MV-4-11 (cell line): ENCODE results near the gene SPECC1L.
A peak's percentile ranks its signal among the peaks of the same experiment; 100 is the strongest.

ENCODE experiments used
- DNase-seq: peaks from one replicate; lab custom pipeline; 2025; lab: John Stamatoyannopoulos, UW

SPECC1L gene

DNA sequence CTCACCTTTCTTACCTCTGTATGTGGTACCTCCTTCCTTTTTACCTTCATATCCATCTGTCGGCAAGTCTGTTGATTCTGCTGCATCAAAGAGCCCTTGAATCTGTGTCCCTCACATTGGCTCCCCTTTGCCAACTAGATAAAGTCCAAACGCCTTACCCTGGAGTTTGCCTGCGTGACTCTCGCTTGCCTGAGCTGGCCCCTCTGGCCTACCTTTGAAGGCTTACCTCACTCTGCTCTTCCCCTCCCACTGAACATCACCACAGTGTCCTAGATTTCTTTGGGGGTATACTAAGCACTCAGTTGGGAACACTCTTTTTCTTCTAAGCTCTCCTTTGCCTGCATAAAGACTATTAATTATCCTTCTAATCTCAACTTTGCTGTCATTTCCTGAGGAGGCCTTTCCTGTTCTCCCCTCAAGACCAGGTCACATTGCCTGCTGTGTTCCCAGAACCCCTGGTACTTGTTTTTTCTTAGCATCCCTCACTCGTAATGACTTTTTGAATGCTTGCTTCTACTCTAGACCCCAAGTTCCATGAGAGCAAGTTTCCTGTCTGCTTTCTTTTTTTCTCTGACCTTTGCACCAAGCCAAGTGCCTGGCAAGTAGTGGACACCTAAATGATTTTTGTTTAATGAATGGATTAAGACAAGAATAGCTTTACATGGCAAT is 89.0 kb downstream of the SPECC1L start:
- DNase-seq = no peak

DNA sequence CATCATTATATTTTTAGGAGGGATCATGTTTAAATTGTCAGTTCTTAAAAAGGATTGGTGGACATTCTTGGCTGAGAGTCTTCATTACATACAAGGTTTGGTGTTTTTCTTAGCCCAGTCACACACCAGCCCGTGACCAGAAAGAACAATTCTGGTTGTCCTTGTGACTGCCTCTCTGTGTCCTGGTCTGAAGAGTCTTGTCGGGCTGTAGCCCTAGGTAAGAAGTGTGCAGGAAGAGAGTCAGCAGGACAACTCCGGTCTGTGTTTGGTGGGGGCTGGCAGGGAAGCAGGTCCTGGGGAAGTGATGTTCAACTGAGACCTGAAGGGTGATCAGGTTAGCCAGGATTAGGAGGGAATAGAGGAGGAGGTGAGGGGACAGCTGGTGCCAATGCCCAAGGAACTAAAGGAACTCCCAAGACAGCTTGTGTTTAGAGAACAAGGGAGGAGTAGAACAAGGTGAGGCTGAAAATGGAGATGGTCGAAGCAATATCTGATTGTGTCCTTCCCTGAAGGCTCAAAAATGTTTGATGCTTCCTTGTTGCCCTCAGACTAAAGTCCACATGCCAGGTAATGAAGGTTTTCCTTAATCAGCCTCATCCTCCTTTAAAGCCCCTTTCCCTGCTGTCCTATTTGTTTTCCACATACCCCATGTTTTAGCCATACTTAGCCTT is 91.5 kb downstream of the SPECC1L start:
- DNase-seq = no peak

DNA sequence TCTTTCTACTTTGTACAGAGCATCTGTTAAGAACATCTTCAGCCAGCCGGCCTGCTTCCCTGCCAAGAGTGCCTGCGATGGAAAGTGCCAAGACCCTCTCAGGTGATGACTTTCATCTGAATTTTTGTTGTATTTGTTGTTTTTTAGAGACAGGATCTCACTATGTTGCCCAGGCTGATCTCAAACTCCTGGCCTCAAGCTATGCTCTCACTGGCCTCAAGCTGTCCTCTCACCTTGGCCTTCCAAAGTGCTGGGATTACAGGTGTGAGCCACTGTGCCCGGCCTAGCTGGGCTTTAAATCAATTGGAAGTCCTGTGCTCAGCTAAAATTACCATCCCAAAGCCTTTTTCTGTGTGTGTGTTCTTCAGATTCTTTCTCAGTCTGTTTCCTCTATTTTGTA is 92.6 kb downstream of the SPECC1L start:
- no peak for DNase-seq

DNA sequence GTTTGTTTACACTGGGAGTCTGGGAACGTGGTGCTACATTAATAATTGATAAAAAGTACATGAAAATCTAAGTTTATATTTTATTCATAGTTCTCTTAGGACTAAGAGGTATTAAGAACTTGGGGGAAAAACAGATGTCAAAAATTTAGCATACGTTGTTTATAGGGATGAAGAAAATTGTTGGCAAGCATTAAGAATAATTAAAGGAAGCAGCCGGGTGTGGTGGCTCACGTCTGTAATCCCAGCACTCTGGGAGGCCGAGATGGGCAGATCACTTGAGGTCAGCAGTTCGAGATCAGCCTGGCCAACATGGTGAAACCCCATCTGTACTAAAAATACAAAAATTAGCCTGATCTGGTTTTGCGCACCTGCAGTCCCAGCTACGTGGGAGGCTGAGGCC is 96.1 kb downstream of the SPECC1L start:
- DNase-seq = no peak

DNA sequence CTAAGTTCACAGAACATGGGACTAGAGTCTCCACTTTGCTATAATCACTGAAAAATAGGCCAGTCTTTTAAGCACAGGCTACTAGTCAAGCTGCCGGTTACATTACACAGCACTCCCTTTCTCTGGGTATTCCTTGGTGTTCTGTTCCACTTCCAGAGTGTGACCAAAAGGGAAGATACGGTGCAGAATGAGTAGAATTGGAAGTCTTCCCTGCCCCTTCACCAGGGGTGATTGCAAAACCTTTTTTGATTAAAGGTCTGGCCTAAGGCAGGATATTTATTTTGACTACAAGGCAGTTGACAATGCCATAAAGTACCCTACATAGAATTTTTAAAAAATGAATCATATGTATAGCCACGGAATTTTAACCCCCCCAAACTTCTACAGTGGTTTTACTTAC is 97.2 kb downstream of the SPECC1L start:
- DNase-seq = no peak

DNA sequence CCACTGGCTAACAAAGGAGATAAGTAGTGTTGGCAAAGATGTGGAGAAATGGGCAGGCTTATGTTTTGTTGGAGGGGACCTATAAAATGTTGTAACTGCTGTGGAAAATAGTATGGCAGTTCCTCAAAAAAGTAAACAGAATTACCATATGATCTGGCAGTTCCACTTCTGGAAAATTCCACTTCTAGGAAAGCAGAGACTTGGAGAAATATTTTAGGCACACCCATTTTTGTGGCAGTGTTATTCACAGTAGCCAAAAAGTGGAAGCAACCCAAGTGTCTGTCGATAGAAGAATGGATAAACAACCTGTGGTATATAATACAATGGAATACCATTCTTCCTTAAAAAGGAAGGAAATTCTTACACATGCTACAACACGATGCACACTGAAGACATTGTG is 99.8 kb downstream of the SPECC1L start:
- DNase-seq = peak; percentile 50

DNA sequence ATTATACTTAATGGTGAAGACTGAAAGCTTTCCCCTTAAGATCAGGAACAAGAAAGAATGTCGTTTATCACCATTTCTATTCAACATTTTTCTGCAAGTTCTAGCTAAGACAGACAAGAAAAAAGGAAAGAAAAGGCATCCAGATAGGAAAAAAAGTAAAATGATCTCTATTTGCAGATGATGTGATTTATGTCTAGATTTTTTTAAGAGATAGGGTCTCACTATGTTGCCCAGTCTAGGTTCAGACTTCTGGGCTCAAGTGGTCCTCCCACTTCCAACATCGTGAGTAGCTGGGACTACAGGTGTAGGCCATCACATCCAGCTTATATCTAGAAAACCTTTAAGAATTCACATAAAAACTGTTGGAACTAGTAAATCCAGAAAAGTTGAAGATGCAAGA is 105.4 kb downstream of the SPECC1L start:
- no peak for DNase-seq

DNA sequence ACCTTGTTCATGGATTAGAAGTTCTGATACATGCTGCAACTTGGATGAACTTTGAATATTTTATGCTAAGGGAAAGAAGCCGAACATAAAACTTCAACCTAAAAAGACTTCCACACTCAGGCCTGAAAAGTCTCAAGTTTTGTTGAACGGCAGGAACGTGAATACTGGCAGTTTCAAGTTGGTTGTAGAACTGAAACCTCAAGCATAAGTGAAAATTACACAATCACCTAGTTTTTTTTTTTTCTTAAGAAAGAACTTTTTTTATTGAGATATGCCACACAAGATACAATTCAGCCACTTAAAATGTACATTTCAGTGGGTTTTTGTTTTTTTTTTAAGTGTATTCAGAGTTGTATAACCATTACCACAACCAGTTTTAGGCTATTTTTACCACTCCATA is 106.0 kb downstream of the SPECC1L start:
- peak; percentile 86 for DNase-seq

DNA sequence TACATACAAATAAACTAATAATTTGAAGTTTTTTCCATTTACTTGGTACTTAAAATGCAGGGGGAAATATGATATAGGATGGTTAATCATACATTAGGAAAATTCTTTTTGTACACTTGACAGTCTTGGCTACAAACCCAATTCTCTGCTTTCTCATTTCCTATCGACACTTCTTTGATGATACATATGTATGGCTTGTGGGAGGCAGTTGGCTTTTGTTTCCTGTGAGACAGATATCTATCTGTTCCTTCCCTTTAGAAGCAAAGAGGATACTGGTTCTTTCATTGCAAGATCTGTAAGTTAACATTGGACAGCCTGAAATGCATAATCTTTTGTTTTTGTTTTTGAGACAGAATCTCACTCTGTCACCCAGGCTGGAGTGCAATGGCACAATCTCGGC is 108.9 kb downstream of the SPECC1L start:
- peak; percentile 14 for DNase-seq

DNA sequence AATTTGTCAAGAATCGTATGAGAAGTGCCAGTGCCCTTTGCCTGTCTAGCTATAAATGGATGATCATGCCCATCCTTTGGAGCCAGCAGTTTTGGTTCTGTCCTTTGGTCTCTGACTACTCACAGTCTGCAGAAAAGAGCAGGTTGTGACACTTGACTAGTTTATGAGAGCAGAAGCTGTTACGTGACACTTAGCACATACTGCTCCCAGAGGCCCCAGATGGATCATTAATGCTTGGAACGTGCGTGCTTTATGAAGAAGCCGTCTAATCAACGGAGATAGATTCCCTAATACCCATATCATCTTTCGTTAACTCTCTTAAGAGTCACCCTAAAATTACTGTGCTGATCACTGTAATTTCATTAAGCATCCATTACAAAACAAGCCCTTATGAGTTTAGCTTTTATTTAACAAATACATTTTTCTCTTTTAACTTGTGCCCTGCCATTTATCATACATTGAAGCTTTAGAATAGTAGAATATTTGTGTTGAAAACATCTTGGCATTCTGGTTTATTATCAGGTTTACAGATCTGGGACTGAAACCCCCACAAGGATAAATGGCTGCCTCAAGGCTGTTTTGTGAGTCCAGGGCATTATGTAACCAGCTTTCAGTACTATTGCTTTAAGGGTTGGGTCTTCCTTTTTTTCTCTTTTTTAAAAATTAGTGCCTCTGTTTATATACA is 109.7 kb downstream of the SPECC1L start:
- no peak for DNase-seq

DNA sequence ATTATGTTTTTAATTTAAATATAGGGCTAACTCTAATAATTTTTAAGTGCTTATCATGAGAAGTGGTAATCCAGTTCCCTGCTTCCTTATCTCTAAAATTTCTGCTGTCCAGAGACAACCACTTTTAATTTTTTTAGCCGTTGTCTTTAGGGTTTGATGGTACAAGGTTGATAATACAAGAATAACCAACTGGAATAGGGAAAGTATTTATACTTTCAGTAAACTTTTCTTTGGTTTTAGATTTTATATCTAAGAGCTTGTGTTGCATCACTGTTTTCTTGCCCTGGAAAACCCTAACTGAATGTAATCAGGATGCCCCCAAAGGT is 110.2 kb downstream of the SPECC1L start:
- no peak for DNase-seq

DNA sequence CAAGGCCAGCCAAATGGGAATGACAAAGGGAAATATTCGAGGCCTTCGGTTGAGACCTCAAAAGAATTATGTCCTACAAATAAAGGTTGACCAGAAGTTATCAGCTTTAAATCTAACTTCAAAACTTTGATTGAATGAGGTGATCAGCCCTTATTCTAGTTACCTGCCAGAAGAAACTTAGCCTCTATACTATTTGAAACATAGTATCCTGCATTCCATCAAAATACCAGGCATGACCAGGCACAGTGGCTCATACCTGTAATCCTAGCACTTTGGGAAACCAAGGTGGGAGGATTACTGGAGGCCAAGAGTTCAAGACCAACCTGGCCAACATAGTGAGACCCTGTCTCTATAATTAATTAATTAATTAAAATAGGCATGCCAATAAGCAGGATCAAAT is 112.4 kb downstream of the SPECC1L start:
- DNase-seq = no peak

DNA sequence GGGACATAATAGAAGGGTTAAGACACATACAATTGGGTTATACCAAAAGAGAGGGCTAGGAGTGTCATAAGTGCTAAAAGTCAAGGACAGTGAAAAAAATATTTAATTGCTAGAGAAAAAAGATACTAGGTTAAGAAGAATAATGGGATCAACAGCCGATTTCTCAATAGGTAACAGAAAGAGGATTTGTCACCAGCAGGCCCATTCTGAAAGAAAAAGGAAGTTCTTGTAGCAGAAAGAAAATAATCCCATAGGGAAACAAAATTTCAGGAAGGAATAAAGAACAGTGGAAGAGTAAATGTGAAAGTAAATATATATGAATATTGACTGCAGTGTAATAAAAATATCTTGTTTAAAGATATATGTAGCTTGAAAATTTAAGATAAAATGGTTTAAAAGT is 113.5 kb downstream of the SPECC1L start:
- peak; percentile 49 for DNase-seq

DNA sequence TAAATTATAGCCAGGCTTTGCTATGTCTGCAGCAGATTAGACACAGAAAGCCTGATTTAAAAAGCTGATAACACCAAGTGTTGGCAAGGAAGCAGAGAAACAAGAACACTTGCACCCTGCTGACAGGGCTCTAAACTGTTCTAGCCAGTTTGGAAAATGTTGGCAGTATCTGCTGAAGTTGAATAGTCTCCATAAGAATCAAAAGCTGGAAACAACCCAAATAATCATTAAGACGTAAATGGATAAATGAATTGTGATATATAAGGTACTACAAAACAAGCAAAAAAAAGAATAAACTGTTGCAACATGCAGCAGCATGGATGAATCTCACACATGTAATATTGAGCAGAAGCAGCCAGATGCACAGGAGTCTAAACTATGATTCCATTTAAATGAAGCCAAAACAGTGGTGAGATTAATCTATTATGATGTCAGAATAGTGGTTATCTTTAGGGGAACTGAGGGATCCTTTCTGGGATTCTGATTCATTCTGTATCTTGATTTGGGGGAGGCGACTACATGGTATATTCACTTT is 116.4 kb downstream of the SPECC1L start:
- DNase-seq = no peak

DNA sequence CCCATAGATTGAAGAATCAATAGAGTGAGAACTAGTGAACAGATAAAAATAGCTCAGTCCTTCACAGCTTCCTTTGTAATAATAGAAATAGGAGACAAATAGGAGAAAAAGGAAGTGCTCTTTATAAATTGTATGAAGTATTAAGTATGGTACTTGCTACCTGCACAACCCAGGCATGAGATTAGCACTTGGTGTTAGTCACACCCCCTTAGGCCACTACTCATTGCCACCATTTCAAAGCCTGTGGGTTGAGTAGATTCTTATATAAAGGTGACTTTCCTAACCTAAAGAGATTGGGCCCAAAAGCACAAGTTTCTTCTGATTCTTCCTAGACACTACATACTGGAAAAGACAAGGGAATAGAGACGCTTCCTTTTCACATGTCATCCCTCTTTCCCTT is 119.0 kb downstream of the SPECC1L start:
- no peak for DNase-seq

DNA sequence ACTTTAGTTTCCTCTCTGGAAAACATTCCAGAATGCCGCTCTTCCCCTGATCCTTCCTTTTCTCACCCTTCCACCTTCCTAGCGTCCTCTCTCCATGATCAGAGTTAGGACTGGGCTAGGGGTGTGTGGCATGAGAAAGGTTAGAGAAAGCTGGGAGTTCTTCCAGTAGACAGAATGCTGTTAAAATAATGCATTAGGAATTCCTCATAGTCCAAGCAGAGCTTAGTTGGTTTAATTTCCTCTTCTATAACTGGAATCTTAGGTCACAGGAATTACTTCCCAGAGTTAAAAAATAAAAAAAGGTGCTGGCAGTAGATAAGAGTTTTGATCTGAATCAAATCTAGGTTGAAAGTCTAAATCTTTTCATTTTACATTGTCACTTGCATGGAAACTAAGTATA is 119.5 kb downstream of the SPECC1L start:
- DNase-seq = no peak

DNA sequence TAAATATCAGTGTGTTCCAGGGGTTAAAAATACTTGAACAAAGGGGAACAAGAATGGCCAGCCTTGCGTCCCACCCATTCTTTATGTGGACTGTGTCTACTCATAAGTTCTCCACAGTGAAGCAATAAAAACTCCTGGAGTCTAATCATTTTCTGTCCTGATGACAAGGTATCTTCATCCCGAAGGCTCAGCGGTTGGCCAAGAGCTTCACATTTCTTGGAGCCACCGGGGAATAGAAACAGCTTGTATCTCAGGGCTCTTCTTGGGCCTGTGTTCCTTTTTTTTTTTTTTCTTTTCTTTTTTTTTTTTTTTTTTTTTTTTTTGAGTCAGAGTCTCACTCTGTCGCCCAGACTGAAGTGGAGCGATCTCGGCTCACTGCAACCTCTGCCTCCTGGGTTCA is 119.9 kb downstream of the SPECC1L start:
- no peak for DNase-seq

DNA sequence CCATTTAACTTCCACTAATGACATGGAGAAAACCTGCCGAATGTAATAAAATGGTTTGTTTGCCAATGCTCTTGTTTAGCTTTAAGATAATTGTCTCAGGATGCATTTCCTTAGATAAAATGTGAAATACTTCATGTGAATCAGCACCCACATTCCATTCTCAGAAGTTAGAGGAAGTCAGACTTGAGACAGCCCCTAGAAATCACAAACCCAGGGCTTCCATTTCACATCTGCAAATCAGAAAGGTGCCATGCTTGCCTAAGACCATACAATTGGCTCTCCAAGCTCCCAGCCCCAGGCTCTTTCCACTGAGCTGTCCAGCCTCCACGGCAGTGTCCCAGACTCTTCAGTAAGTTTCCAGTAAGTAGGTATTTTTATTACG is 121.2 kb downstream of the SPECC1L start:
- DNase-seq = peak; percentile 37

DNA sequence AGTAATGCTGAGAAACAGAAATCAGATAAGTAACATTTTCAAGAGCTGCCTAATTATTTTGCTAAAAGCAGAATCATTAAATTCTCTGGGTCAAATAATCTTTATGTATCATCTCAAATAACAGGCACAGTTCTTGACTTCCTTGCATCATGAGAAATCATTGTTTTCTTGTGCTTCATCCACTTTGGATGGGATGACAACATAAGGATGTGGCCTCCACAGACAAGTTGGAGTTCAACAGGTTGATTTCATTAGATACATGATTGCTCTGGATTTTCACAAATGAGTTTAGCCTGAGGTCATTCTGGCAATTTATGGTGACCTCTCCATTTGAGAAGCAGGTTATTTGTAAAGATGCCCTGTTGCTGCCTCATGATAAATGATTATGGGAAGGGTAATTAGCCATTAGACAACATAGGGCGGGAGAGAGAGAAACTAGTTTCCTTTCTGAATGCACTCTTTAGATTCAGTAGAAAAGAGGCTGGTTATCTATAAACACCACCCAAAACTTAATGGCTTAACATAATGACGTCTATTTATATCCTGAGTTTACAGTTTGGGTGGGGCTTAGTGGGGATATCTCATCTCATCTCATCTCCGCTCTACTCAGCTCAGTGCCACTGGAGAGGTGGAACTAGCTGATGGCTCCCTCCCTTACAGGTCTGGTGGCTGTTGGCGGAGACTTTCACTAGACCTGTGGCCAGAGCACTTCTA is 121.7 kb downstream of the SPECC1L start:
- DNase-seq = no peak

DNA sequence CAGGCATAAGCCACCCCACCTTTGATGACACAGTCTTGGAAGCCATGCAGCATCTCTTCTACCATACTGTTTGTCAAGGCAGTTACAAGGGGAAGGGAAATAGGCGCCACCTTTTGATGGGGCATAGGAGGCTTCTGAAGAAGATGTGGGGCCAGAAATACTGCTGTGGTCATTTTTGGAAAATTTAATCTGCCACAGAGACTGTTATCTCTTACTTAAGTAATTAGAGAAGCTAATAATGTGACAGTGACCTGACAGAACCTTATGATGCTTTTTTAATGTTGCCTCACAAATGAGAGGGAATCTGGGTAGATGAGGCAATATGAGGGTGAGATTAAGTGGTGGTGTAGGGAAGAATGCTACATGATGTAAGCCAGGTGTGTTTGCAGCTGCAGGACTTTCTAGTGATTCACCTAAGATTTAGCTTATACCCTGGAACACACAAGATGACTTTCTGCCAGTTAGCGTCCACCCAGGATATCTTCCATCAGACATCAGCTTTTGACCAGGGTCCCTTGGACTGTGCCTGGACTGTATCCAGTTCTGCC is 122.5 kb downstream of the SPECC1L start:
- no peak for DNase-seq

DNA sequence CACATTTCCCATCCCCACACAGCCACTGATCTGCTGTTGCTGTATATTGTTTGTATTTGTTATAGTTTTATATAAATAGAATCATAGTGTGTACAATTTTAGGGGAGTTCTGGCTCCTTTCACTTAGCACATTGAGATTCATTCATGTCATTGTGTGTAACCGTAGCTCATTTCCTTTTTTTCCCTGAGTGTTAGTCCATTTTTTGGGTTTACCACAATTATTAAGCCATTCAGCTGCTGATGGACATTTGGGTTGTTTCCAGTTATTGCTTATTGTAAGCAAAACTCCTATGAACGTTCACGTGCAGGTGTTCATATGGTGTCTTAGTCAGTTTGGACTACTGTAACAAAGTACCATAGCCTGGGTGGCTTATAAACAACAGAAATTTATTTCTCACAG is 123.2 kb downstream of the SPECC1L start:
- DNase-seq = no peak

DNA sequence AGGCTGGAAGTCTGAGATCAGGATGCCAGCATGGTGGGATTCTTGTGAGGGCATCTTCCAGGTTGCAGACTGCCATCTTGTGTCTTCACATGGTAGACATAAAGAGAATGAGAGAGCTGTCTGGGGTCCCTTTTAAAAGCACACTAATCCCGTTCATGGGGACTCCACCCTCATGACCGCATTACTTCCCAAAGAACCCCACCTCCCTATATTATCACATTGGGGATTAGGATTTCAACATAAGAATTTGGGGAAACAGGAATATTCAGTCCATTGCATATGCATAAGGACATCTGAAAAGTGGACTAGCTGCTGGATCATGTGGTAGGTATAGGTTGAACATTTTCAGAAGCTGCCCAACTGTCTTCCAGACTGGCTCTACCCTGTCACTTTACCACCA is 123.6 kb downstream of the SPECC1L start:
- no peak for DNase-seq

DNA sequence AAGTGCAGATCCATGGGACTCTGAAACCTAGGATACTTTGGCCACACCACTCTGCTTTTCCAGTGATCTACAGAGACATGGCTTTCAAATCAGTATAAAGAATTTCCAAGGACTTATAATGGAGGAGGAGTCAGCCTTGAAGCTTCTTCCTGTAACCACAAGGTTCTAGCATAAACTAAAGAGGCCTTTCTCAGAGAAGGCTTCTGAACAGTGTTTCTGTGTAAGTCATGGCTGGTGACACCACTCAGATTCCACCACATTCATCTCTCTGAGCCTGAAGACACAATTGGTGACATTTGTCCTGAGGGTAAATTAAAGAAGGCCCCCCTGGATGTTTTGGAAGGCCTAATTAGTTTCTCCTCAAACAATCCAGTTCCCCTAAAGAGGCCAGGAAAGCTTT is 127.8 kb downstream of the SPECC1L start:
- no peak for DNase-seq
